Measurements from ENCODE around the gene NRN1L.

NRN1L gene

DNA sequence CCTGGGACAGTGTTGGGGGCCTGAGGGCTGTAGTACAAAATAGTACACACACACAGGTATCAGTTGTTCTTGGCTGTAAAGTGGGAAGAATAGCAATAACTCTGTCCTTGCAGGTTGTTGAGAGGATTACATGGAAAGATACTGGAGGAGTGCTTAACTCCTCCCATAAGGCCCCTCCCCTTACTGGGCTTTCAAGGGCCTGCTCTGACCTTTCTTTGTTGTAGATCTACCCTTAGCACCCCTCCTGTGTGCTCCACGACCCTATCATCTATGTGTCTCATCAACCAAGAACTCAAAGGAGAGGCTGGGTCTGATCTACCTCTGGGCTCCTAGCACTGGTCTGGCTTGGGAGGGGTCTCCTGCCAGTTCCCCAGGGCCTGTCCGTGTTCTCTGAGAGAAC lies 20.1 kb upstream of the NRN1L start:
- Histone ChIP-seq H3K4me3 (ENCODE audit: low read length) (no peak overlapping the region), H3K4me1 (ENCODE audit: control insufficient read depth, insufficient read depth, low read length) (peaks cover 42% of the 10 kb centered on the region), H3K36me3 (ENCODE audit: control insufficient read depth, insufficient read depth, low read length) (peaks cover 4% of the 10 kb centered on the region), H3K9ac (ENCODE audit: low read length) (no peak overlapping the region), H3K9me3 (ENCODE audit: control insufficient read depth, low read length) (no peaks in the 10 kb centered on the region), H3K27me3 (ENCODE audit: control insufficient read depth, insufficient read depth, low read length) (no peaks in the 10 kb centered on the region)

DNA sequence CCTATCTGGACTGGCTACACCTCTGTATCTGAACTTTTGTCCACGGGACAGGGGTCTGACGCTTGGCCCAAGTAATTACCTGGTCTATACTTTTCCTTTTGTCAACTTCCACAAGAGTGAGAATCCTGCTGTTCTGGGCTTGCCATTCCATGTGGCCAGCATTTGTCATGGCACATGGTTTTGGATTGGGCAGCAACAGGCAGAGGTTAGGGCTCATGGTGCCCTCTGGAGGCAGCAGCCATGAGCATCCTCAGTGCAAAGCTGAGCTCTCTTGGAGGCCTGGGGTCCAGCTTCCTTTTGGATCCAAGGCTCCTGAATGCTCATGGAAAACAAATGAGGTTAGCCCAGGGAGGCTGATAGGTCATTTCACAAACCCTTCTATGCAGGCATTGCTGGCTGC lies 19.4 kb upstream of the NRN1L start:
- Histone ChIP-seq H3K4me1 (ENCODE audit: control insufficient read depth, insufficient read depth, low read length) (peaks cover 39% of the 10 kb centered on the region), H3K36me3 (ENCODE audit: control insufficient read depth, insufficient read depth, low read length) (peaks cover 4% of the 10 kb centered on the region), H3K27me3 (ENCODE audit: control insufficient read depth, insufficient read depth, low read length) (no peaks in the 10 kb centered on the region)

DNA sequence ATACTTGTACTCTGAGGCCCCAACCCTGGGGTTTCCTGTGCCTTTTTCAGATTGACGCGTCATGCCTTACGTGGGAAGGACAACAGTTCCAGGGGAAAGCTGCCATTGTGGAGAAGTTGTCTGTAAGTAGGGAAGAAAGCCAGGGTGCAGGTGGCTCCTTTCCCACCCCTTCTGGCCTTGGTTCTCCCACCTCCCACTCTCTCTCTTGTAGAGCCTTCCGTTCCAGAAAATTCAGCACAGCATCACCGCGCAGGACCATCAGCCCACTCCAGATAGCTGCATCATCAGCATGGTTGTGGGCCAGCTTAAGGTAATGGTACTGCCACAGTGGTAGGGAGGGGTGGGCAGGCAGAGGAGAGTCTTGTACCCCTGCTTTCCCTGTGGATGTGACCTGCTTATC lies 16.4 kb upstream of the NRN1L start:
- H3K9ac ChIP-seq (ENCODE audit: low read length) = no peak overlapping the region
- H3K4me3 ChIP-seq (ENCODE audit: low read length) = no peak overlapping the region
- H3K4me1 ChIP-seq (ENCODE audit: control insufficient read depth, insufficient read depth, low read length) = peaks cover 17% of the 10 kb centered on the region
- no peaks in the 10 kb centered on the region for H3K9me3 ChIP-seq (ENCODE audit: control insufficient read depth, low read length)
- H3K27me3 ChIP-seq (ENCODE audit: control insufficient read depth, insufficient read depth, low read length) = no peaks in the 10 kb centered on the region
- peaks cover 4% of the 10 kb centered on the region for H3K36me3 ChIP-seq (ENCODE audit: control insufficient read depth, insufficient read depth, low read length)

More for the DNA sequence above, 19.4 kb upstream of the NRN1L start:
- H3K4me3 ChIP-seq (ENCODE audit: low read length) = no peak overlapping the region
- H3K9me3 ChIP-seq (ENCODE audit: control insufficient read depth, low read length) = no peaks in the 10 kb centered on the region
- H3K9ac ChIP-seq (ENCODE audit: low read length) = no peak overlapping the region

GRCh38 chr16:67869653-67870052 lies 15.0 kb upstream of the NRN1L start:
- Histone ChIP-seq H3K9ac (ENCODE audit: low read length) (no peak overlapping the region), H3K4me1 (ENCODE audit: control insufficient read depth, insufficient read depth, low read length) (peaks cover 17% of the 10 kb centered on the region), H3K4me3 (ENCODE audit: low read length) (no peak overlapping the region)

GRCh38 chr16:67871256-67871655 lies 13.4 kb upstream of the NRN1L start:
- no peak overlapping the region for H3K4me3 ChIP-seq (ENCODE audit: low read length)
- peaks cover 24% of the 10 kb centered on the region for H3K4me1 ChIP-seq (ENCODE audit: control insufficient read depth, insufficient read depth, low read length)
- peaks cover 4% of the 10 kb centered on the region for H3K36me3 ChIP-seq (ENCODE audit: control insufficient read depth, insufficient read depth, low read length)
- no peaks in the 10 kb centered on the region for H3K9me3 ChIP-seq (ENCODE audit: control insufficient read depth, low read length)
- no peak overlapping the region for H3K9ac ChIP-seq (ENCODE audit: low read length)
- no peaks in the 10 kb centered on the region for H3K27me3 ChIP-seq (ENCODE audit: control insufficient read depth, insufficient read depth, low read length)

More at GRCh38 chr16:67869653-67870052, 15.0 kb upstream of the NRN1L start:
- peaks cover 4% of the 10 kb centered on the region for H3K36me3 ChIP-seq (ENCODE audit: control insufficient read depth, insufficient read depth, low read length)
- no peaks in the 10 kb centered on the region for H3K9me3 ChIP-seq (ENCODE audit: control insufficient read depth, low read length)
- H3K27me3 ChIP-seq (ENCODE audit: control insufficient read depth, insufficient read depth, low read length) = no peaks in the 10 kb centered on the region

GRCh38 chr16:67872131-67872630 lies 12.5 kb upstream of the NRN1L start:
- H3K9me3 ChIP-seq (ENCODE audit: control insufficient read depth, low read length) = no peaks in the 10 kb centered on the region
- peaks cover 9% of the 10 kb centered on the region for H3K36me3 ChIP-seq (ENCODE audit: control insufficient read depth, insufficient read depth, low read length)
- H3K4me3 ChIP-seq (ENCODE audit: low read length) = peak overlapping the region; percentile 95

GRCh38 chr16:67872631-67873434 lies 11.9 kb upstream of the NRN1L start, which contains the start of gene EDC4:
TSS of gene EDC4 (plus strand) at chr16:67873052. CDS start at chr16:67873262, 210 bp downstream.
- no peaks in the 10 kb centered on the region for H3K27me3 ChIP-seq (ENCODE audit: control insufficient read depth, insufficient read depth, low read length)
- H3K4me1 ChIP-seq (ENCODE audit: control insufficient read depth, insufficient read depth, low read length) = peaks cover 24% of the 10 kb centered on the region
- H3K4me3 ChIP-seq (ENCODE audit: low read length) = peak within 1 kb of the TSS; percentile 95
- H3K36me3 ChIP-seq (ENCODE audit: control insufficient read depth, insufficient read depth, low read length) = peaks cover 10% of the 10 kb centered on the region
- peak within 1 kb of the TSS; percentile 93 for H3K9ac ChIP-seq (ENCODE audit: low read length)
- H3K9me3 ChIP-seq (ENCODE audit: control insufficient read depth, low read length) = no peaks in the 10 kb centered on the region

More at GRCh38 chr16:67872131-67872630, 12.5 kb upstream of the NRN1L start:
- Histone ChIP-seq H3K9ac (ENCODE audit: low read length) (peak overlapping the region; percentile 93), H3K4me1 (ENCODE audit: control insufficient read depth, insufficient read depth, low read length) (peaks cover 24% of the 10 kb centered on the region), H3K27me3 (ENCODE audit: control insufficient read depth, insufficient read depth, low read length) (no peaks in the 10 kb centered on the region)

DNA sequence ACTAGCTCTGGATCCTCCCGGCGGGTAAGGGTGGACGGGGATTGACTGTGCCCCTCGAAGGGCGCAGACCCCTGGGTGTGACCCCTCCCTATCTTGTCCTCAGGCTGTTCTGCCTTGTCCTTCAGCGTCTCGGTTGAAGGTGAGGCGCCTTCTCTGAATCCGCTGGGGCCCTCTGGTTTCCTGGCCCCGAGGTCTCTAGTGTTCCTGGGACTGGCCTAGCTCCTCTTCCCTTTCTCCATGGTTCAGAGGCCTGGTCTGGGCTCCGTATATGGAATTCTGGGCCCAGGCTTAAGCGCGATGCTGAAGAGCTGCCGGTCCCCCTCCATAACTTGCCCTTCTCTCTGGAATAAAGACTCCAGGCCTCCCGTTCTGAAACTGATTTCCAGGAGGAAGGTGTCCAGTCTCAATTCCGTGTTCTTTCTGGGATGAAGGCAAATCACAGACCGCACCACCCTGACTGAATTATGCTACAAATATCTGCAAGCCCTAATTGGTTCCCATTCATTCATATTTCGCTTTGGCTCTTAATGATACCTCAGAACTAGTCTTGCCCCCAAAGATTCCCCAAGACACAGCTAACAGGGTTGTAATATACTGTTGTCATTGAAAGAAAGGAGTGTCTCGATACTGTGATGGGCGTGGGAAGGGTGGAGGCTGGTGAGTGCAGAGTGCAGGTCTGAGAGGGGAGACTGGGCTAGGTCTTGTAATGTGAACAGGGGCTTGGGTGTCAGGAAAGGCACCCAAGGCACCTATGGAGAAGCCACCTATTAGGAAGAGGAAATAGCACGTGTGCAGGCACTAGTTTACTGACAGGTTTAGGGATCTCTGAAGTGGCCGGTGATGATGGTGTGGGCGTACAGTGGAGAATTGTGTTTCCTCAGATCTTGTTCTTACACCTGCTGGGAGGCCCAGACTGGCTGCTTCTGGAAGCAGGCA lies 11.0 kb upstream of the NRN1L start:
- peaks cover 10% of the 10 kb centered on the region for H3K36me3 ChIP-seq (ENCODE audit: control insufficient read depth, insufficient read depth, low read length)
- H3K9me3 ChIP-seq (ENCODE audit: control insufficient read depth, low read length) = no peaks in the 10 kb centered on the region
- no peaks in the 10 kb centered on the region for H3K27me3 ChIP-seq (ENCODE audit: control insufficient read depth, insufficient read depth, low read length)
- H3K9ac ChIP-seq (ENCODE audit: low read length) = peak overlapping the region; percentile 93
- peak overlapping the region; percentile 95 for H3K4me3 ChIP-seq (ENCODE audit: low read length)
- H3K4me1 ChIP-seq (ENCODE audit: control insufficient read depth, insufficient read depth, low read length) = peaks cover 24% of the 10 kb centered on the region

DNA sequence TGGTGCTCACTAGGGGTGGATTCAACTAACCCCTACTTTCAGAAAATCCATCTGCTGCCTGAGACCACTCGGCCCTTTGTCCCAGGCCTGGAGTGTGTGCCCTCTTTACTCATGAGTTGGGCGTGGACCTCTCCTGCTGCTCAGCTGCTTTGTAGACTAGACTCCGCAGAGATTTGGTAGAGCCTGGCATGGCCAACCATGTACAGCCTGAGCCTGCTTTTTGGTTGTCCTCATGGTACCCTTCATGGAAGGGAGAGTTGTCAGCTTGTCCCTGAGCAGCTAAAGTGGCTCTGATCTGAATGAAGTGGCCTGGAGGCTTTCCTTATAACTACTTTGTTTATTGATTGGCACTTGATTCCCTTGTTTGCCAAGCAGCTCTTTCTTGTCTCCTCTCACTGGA lies 10.3 kb upstream of the NRN1L start:
- H3K27me3 ChIP-seq (ENCODE audit: control insufficient read depth, insufficient read depth, low read length) = no peaks in the 10 kb centered on the region
- H3K4me1 ChIP-seq (ENCODE audit: control insufficient read depth, insufficient read depth, low read length) = peaks cover 24% of the 10 kb centered on the region
- no peaks in the 10 kb centered on the region for H3K9me3 ChIP-seq (ENCODE audit: control insufficient read depth, low read length)
- H3K4me3 ChIP-seq (ENCODE audit: low read length) = peak overlapping the region; percentile 95
- H3K36me3 ChIP-seq (ENCODE audit: control insufficient read depth, insufficient read depth, low read length) = peaks cover 13% of the 10 kb centered on the region
- peak overlapping the region; percentile 93 for H3K9ac ChIP-seq (ENCODE audit: low read length)

GRCh38 chr16:67877064-67877463 lies 7.6 kb upstream of the NRN1L start:
- H3K36me3 ChIP-seq (ENCODE audit: control insufficient read depth, insufficient read depth, low read length) = peaks cover 38% of the 10 kb centered on the region
- H3K4me3 ChIP-seq (ENCODE audit: low read length) = no peak overlapping the region
- no peaks in the 10 kb centered on the region for H3K9me3 ChIP-seq (ENCODE audit: control insufficient read depth, low read length)
- no peaks in the 10 kb centered on the region for H3K27me3 ChIP-seq (ENCODE audit: control insufficient read depth, insufficient read depth, low read length)
- H3K9ac ChIP-seq (ENCODE audit: low read length) = no peak overlapping the region
- peaks cover 26% of the 10 kb centered on the region for H3K4me1 ChIP-seq (ENCODE audit: control insufficient read depth, insufficient read depth, low read length)

- Histone ChIP-seq H3K4me1 (ENCODE audit: control insufficient read depth, insufficient read depth, low read length) (peaks cover 26% of the 10 kb centered on the region), H3K36me3 (ENCODE audit: control insufficient read depth, insufficient read depth, low read length) (peaks cover 47% of the 10 kb centered on the region), H3K27me3 (ENCODE audit: control insufficient read depth, insufficient read depth, low read length) (no peaks in the 10 kb centered on the region), H3K9ac (ENCODE audit: low read length) (no peak overlapping the region), H3K4me3 (ENCODE audit: low read length) (no peak overlapping the region), H3K9me3 (ENCODE audit: control insufficient read depth, low read length) (no peaks in the 10 kb centered on the region)
Measured at GRCh38 chr16:67878232-67878631, 6.5 kb upstream of the NRN1L start.

- H3K27me3 ChIP-seq (ENCODE audit: control insufficient read depth, insufficient read depth, low read length) = no peaks in the 10 kb centered on the region
- H3K4me1 ChIP-seq (ENCODE audit: control insufficient read depth, insufficient read depth, low read length) = peaks cover 25% of the 10 kb centered on the region
- no peaks in the 10 kb centered on the region for H3K9me3 ChIP-seq (ENCODE audit: control insufficient read depth, low read length)
- H3K36me3 ChIP-seq (ENCODE audit: control insufficient read depth, insufficient read depth, low read length) = peaks cover 53% of the 10 kb centered on the region
- no peak overlapping the region for H3K4me3 ChIP-seq (ENCODE audit: low read length)
- no peak overlapping the region for H3K9ac ChIP-seq (ENCODE audit: low read length)
Measured at GRCh38 chr16:67878846-67879245, 5.8 kb upstream of the NRN1L start.

Measured in mucosa of stomach (tissue), 1 donor.